ENCODE results near the gene HDX. TPM values are rescaled to one million over a fixed set of nuclear protein-coding genes. Genes with fewer than 3 reads are reported as not detected.

HDX gene
- total and polyA plus RNA-seq, 2 experiments from 2014 or later = 15.3 to 16.3 TPM

DNA sequence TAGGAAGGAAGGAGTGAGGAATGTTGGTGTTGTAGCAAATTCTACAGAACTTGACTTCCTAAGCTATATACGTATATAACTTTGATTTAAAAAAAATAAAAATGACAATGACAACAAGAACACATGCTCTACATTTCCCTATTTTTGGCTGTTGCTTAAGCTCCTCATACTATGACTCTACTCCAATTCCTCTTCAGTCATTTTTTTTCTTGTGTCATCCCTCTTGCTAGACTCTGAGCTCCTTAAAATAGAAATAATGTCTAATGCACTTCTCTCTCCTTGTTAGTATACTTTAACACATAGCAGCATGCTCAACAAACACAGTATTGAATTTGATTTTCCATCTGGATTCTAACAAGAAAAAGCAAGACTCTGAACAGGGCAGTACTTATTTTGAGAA lies 144.0 kb downstream of the HDX start:
- H3K4me3 Mint-ChIP-seq = no peak overlapping the region
- H3K27me3 Mint-ChIP-seq (ENCODE audit: insufficient read depth, low read depth, poor library complexity) = no peaks in the 10 kb centered on the region

More for the DNA sequence above, 144.0 kb downstream of the HDX start:
- no peaks in the 10 kb centered on the region for H3K27me3 ChIP-seq (ENCODE audit: insufficient read depth)
- DNase-seq (ENCODE audit: low spot score) = no peak
- H3K27ac ChIP-seq (ENCODE audit: low read depth) = no peak overlapping the region
- no peaks in the 10 kb centered on the region for H3K79me2 ChIP-seq (replicated peaks; ENCODE audit: insufficient read depth)
- Mint-ChIP-seq H3K27ac (no peak overlapping the region), H3K4me1 (peaks cover 9% of the 10 kb centered on the region; the same call in 2 of the 3 replicates), H3K9me3 (no peaks in the 10 kb centered on the region), H3K36me3 (ENCODE audit: low read depth) (no peaks in the 10 kb centered on the region)
- ATAC-seq = no peak
- peaks cover 11% of the 10 kb centered on the region for H3K4me1 ChIP-seq (ENCODE audit: insufficient read depth)
- H3K4me2 ChIP-seq = no peak overlapping the region
- H3K4me3 ChIP-seq = no peak overlapping the region
- TF ChIP-seq EZH2phosphoT487 (IDR thresholded peaks at IDR 0.05; ENCODE audit: unreplicated experiment) = no peak
- no peak for TF ChIP-seq NANOG (IDR thresholded peaks at IDR 0.05; ENCODE audit: borderline replicate concordance)
- TF ChIP-seq POLR2AphosphoS5 (IDR thresholded peaks at IDR 0.05; ENCODE audit: low read depth) = no peak
- TF ChIP-seq, protein P1, sequence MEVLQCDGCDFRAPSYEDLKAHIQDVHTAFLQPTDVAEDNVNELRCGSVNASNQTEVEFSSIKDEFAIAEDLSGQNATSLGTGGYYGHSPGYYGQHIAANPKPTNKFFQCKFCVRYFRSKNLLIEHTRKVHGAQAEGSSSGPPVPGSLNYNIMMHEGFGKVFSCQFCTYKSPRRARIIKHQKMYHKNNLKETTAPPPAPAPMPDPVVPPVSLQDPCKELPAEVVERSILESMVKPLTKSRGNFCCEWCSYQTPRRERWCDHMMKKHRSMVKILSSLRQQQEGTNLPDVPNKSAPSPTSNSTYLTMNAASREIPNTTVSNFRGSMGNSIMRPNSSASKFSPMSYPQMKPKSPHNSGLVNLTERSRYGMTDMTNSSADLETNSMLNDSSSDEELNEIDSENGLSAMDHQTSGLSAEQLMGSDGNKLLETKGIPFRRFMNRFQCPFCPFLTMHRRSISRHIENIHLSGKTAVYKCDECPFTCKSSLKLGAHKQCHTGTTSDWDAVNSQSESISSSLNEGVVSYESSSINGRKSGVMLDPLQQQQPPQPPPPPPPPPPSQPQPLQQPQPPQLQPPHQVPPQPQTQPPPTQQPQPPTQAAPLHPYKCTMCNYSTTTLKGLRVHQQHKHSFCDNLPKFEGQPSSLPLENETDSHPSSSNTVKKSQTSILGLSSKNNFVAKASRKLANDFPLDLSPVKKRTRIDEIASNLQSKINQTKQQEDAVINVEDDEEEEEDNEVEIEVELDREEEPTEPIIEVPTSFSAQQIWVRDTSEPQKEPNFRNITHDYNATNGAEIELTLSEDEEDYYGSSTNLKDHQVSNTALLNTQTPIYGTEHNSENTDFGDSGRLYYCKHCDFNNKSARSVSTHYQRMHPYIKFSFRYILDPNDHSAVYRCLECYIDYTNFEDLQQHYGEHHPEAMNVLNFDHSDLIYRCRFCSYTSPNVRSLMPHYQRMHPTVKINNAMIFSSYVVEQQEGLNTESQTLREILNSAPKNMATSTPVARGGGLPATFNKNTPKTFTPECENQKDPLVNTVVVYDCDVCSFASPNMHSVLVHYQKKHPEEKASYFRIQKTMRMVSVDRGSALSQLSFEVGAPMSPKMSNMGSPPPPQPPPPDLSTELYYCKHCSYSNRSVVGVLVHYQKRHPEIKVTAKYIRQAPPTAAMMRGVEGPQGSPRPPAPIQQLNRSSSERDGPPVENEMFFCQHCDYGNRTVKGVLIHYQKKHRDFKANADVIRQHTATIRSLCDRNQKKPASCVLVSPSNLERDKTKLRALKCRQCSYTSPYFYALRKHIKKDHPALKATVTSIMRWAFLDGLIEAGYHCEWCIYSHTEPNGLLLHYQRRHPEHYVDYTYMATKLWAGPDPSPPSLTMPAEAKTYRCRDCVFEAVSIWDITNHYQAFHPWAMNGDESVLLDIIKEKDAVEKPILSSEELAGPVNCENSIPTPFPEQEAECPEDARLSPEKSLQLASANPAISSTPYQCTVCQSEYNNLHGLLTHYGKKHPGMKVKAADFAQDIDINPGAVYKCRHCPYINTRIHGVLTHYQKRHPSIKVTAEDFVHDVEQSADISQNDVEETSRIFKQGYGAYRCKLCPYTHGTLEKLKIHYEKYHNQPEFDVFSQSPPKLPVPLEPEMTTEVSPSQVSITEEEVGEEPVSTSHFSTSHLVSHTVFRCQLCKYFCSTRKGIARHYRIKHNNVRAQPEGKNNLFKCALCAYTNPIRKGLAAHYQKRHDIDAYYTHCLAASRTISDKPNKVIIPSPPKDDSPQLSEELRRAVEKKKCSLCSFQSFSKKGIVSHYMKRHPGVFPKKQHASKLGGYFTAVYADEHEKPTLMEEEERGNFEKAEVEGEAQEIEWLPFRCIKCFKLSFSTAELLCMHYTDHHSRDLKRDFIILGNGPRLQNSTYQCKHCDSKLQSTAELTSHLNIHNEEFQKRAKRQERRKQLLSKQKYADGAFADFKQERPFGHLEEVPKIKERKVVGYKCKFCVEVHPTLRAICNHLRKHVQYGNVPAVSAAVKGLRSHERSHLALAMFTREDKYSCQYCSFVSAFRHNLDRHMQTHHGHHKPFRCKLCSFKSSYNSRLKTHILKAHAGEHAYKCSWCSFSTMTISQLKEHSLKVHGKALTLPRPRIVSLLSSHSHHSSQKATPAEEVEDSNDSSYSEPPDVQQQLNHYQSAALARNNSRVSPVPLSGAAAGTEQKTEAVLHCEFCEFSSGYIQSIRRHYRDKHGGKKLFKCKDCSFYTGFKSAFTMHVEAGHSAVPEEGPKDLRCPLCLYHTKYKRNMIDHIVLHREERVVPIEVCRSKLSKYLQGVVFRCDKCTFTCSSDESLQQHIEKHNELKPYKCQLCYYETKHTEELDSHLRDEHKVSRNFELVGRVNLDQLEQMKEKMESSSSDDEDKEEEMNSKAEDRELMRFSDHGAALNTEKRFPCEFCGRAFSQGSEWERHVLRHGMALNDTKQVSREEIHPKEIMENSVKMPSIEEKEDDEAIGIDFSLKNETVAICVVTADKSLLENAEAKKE (CRISPR knock-in tag; IDR thresholded peaks at IDR 0.05) = no peak
- no peak for TF ChIP-seq EZH2 (IDR thresholded peaks at IDR 0.05; ENCODE audit: low read depth, unreplicated experiment)
- no peak for TF ChIP-seq CREB1 (CRISPR knock-in tag; IDR thresholded peaks at IDR 0.05; ENCODE audit: low read depth)
- TF ChIP-seq JUNB (IDR thresholded peaks at IDR 0.05; ENCODE audit: unreplicated experiment) = no peak
- no peak for TF ChIP-seq ZNF114 (CRISPR knock-in tag; IDR thresholded peaks at IDR 0.05)
- no peak for TF ChIP-seq STAT1 (IDR thresholded peaks at IDR 0.05; ENCODE audit: unreplicated experiment)
- TF ChIP-seq, protein P2, sequence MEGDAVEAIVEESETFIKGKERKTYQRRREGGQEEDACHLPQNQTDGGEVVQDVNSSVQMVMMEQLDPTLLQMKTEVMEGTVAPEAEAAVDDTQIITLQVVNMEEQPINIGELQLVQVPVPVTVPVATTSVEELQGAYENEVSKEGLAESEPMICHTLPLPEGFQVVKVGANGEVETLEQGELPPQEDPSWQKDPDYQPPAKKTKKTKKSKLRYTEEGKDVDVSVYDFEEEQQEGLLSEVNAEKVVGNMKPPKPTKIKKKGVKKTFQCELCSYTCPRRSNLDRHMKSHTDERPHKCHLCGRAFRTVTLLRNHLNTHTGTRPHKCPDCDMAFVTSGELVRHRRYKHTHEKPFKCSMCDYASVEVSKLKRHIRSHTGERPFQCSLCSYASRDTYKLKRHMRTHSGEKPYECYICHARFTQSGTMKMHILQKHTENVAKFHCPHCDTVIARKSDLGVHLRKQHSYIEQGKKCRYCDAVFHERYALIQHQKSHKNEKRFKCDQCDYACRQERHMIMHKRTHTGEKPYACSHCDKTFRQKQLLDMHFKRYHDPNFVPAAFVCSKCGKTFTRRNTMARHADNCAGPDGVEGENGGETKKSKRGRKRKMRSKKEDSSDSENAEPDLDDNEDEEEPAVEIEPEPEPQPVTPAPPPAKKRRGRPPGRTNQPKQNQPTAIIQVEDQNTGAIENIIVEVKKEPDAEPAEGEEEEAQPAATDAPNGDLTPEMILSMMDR (conservative IDR thresholded peaks at IDR 0.05; ENCODE audit: low read depth in 2 of 2) = no peak
- TF ChIP-seq, protein P3, sequence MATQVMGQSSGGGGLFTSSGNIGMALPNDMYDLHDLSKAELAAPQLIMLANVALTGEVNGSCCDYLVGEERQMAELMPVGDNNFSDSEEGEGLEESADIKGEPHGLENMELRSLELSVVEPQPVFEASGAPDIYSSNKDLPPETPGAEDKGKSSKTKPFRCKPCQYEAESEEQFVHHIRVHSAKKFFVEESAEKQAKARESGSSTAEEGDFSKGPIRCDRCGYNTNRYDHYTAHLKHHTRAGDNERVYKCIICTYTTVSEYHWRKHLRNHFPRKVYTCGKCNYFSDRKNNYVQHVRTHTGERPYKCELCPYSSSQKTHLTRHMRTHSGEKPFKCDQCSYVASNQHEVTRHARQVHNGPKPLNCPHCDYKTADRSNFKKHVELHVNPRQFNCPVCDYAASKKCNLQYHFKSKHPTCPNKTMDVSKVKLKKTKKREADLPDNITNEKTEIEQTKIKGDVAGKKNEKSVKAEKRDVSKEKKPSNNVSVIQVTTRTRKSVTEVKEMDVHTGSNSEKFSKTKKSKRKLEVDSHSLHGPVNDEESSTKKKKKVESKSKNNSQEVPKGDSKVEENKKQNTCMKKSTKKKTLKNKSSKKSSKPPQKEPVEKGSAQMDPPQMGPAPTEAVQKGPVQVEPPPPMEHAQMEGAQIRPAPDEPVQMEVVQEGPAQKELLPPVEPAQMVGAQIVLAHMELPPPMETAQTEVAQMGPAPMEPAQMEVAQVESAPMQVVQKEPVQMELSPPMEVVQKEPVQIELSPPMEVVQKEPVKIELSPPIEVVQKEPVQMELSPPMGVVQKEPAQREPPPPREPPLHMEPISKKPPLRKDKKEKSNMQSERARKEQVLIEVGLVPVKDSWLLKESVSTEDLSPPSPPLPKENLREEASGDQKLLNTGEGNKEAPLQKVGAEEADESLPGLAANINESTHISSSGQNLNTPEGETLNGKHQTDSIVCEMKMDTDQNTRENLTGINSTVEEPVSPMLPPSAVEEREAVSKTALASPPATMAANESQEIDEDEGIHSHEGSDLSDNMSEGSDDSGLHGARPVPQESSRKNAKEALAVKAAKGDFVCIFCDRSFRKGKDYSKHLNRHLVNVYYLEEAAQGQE (IDR thresholded peaks at IDR 0.05; ENCODE audit: unreplicated experiment) = no peak
- no peaks in the 10 kb centered on the region for H3K9me2 ChIP-seq (ENCODE audit: insufficient read depth)
- no peaks in the 10 kb centered on the region for H4K20me1 ChIP-seq (replicated peaks; ENCODE audit: insufficient read depth)
- no peaks in the 10 kb centered on the region for H3K36me3 ChIP-seq (ENCODE audit: insufficient read depth)
- no peak overlapping the region for H2AFZ ChIP-seq
- no peaks in the 10 kb centered on the region for H3F3A ChIP-seq (replicated peaks; ENCODE audit: low read depth)
